DOHH2 (cell line): Measurements from ENCODE around the gene NFKBIE.

ENCODE experiments used
- H3F3A ChIP-seq: fragments of 200-600 bp; sonication (generic), shearing (Covaris generic); 2 replicates; pipeline ENCODE4 v1.6.0; 2016; ENCODE audit warnings: antibody characterized with exemption, mild to moderate bottlenecking; ENCODE audit not compliant: control insufficient read depth, insufficient read depth
- H3K27ac ChIP-seq: fragments of 200-600 bp; sonication (generic); 2 replicates; pipeline ENCODE4 v1.5.1; 2014; ENCODE audit warnings: low read depth, mild to moderate bottlenecking, low read length, moderate library complexity
- H3K27me3 ChIP-seq: fragments of 200-600 bp; sonication (generic); 2 replicates; pipeline ENCODE4 v1.6.1; 2014; ENCODE audit warnings: mild to moderate bottlenecking, low read length, mixed read lengths; ENCODE audit not compliant: control insufficient read depth
- H3K36me3 ChIP-seq: fragments of 200-600 bp; sonication (generic); 2 replicates; pipeline ENCODE4 v1.6.1; 2014; ENCODE audit warnings: mild to moderate bottlenecking, low read length, moderate library complexity, mixed read lengths; ENCODE audit not compliant: control insufficient read depth
- H3K4me1 ChIP-seq: fragments of 200-600 bp; sonication (generic); 2 replicates; pipeline ENCODE4 v1.6.1; 2014; ENCODE audit warnings: mild to moderate bottlenecking, low read length, mixed read lengths; ENCODE audit not compliant: control insufficient read depth
- H3K4me2 ChIP-seq: fragments of 200-600 bp; sonication (generic); 2 replicates; pipeline ENCODE4 v1.6.0; 2014; ENCODE audit warnings: mild to moderate bottlenecking, low read length, moderate library complexity
- H3K4me3 ChIP-seq: fragments of 200-600 bp; sonication (generic); 2 replicates; pipeline ENCODE4 v1.5.1; 2014; ENCODE audit warnings: mild to moderate bottlenecking, low read length, mixed read lengths
- H3K79me2 ChIP-seq: fragments of 200-600 bp; sonication (generic); 2 replicates; pipeline ENCODE4 v1.6.1; 2014; ENCODE audit warnings: mild to moderate bottlenecking, low read length, mixed read lengths; ENCODE audit not compliant: control insufficient read depth
- H3K9me2 ChIP-seq: fragments of 200-600 bp; sonication (generic); replicated peaks from 2 replicates; pipeline ENCODE4 v1.6.1; 2014; ENCODE audit warnings: mild to moderate bottlenecking, low read length, mixed read lengths; ENCODE audit not compliant: control insufficient read depth
- H3K9me3 ChIP-seq: fragments of 200-600 bp; sonication (generic); 2 replicates; pipeline ENCODE4 v1.6.1; 2014; ENCODE audit warnings: antibody characterized with exemption, low read length, mixed read lengths; ENCODE audit not compliant: control insufficient read depth, insufficient read depth
- H4K20me1 ChIP-seq: fragments of 200-600 bp; sonication (generic); 2 replicates; pipeline ENCODE4 v1.6.0; 2014; ENCODE audit warnings: low read depth, mild to moderate bottlenecking, antibody characterized with exemption, low read length, moderate library complexity; ENCODE audit not compliant: control insufficient read depth, insufficient read depth
- CTCF ChIP-seq: fragments of 200-600 bp; sonication (generic); IDR thresholded peaks from one replicate; pipeline ENCODE4 v1.5.1; 2014; ENCODE audit warnings: antibody characterized with exemption, mild to moderate bottlenecking, low read depth, low read length; ENCODE audit not compliant: poor library complexity, severe bottlenecking
- EZH2phosphoT487 ChIP-seq: fragments of 200-600 bp; sonication (generic); IDR thresholded peaks from 2 replicates; pipeline ENCODE4 v1.6.1; 2017; ENCODE audit warnings: borderline replicate concordance, mild to moderate bottlenecking, antibody characterized with exemption, low read length, moderate library complexity, mixed read lengths

The NFKBIE gene

GRCh38 chr6:44289726-44290260 is 24.4 kb upstream of the NFKBIE start:
- H3K27ac ChIP-seq: no peak overlapping the region
- H3K27me3 ChIP-seq: peaks cover 41% of the 10 kb centered on the region
- no peak for TF ChIP-seq CTCF
- TF ChIP-seq EZH2phosphoT487: no peak
- H3K79me2 ChIP-seq: no peaks in the 10 kb centered on the region
- no peaks in the 10 kb centered on the region for H4K20me1 ChIP-seq
- H3K9me3 ChIP-seq: no peaks in the 10 kb centered on the region
- no peak overlapping the region for H3K4me2 ChIP-seq
- no peaks in the 10 kb centered on the region for H3K9me2 ChIP-seq
- H3K4me3 ChIP-seq: no peak overlapping the region
- H3F3A ChIP-seq: no peaks in the 10 kb centered on the region
- H3K4me1 ChIP-seq: no peaks in the 10 kb centered on the region
- H3K36me3 ChIP-seq: no peaks in the 10 kb centered on the region

GRCh38 chr6:44286747-44287146 is 21.4 kb upstream of the NFKBIE start:
- no peaks in the 10 kb centered on the region for H3K9me3 ChIP-seq
- H3F3A ChIP-seq: no peaks in the 10 kb centered on the region
- H3K9me2 ChIP-seq: no peaks in the 10 kb centered on the region
- no peak overlapping the region for H3K27ac ChIP-seq
- TF ChIP-seq EZH2phosphoT487 (no peak), CTCF (no peak)
- H3K36me3 ChIP-seq: no peaks in the 10 kb centered on the region
- H3K79me2 ChIP-seq: no peaks in the 10 kb centered on the region
- no peaks in the 10 kb centered on the region for H3K4me1 ChIP-seq
- no peaks in the 10 kb centered on the region for H4K20me1 ChIP-seq
- H3K4me2 ChIP-seq: no peak overlapping the region
- H3K4me3 ChIP-seq: no peak overlapping the region
- H3K27me3 ChIP-seq: peaks cover 37% of the 10 kb centered on the region

- Histone ChIP-seq H3K27ac (no peak overlapping the region), H3K9me3 (no peaks in the 10 kb centered on the region), H3F3A (no peaks in the 10 kb centered on the region), H3K36me3 (no peaks in the 10 kb centered on the region), H3K9me2 (no peaks in the 10 kb centered on the region), H3K4me3 (no peak overlapping the region), H4K20me1 (no peaks in the 10 kb centered on the region), H3K4me2 (no peak overlapping the region), H3K27me3 (peaks cover 34% of the 10 kb centered on the region), H3K79me2 (no peaks in the 10 kb centered on the region), H3K4me1 (no peaks in the 10 kb centered on the region)
- TF ChIP-seq EZH2phosphoT487 (no peak), CTCF (no peak)
Measured at GRCh38 chr6:44286285-44286565, 20.9 kb upstream of the NFKBIE start.
